ENCODE measurements around the gene CSF2. TPM values are rescaled to one million over a fixed set of nuclear protein-coding genes. Genes with fewer than 3 reads are reported as not detected.

The CSF2 gene
- total and polyA plus RNA-seq, 2 donors (not counting 1 experiment from before 2014, with no cell fraction given) = not detected

DNA sequence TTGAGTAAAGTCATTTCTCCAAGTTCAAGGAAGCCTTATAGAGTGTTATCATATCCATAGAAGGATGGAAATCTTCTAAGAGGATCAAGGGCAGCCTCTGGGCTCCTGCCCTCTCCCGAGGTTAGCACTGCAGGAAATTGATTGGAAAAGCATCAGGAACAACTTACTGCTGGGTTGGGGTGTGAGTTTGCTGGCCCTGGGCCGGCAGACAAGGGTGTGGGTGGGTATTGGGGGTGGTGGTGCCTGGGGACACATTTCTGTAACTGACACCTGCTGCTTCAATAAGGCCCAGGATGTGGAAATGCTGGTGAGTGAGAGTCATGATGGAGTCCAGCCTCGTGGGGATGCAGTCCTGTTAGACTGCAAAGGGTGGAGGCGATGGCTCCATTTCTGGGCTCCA is 5.5 kb downstream of the CSF2 start:
- POLR2A ChIA-PET = no interaction called here
- H3K36me3 ChIP-seq (replicated peaks in 1 of 2; ENCODE audit: control extremely low read depth in 1 of 2, control insufficient read depth in 1 of 2, extremely low read depth in 1 of 2, insufficient read depth in 2 of 2, low read length in 1 of 2) = no peaks in the 10 kb centered on the region
- no peaks in the 10 kb centered on the region for H3K27me3 ChIP-seq (replicated peaks in 1 of 4; ENCODE audit: control extremely low read depth in 1 of 4, control insufficient read depth in 3 of 4, insufficient read depth in 4 of 4, low read length in 3 of 4)
- no peak for DNase-seq
- H3K4me2 ChIP-seq (replicated peaks; ENCODE audit: low read depth, low read length, poor library complexity, severe bottlenecking) = no peak overlapping the region
- H4K20me1 ChIP-seq (ENCODE audit: control insufficient read depth, insufficient read depth, low read length, poor library complexity, severe bottlenecking) = no peaks in the 10 kb centered on the region
- Mint-ChIP-seq H3K27me3 (no peaks in the 10 kb centered on the region), H3K9me3 (ENCODE audit: insufficient read depth) (no peaks in the 10 kb centered on the region), H3K4me3 (no peak overlapping the region), H3K27ac (no peak overlapping the region), H3K4me1 (no peaks in the 10 kb centered on the region)
- CTCF ChIA-PET = no interaction called here
- intact Hi-C loops (cut with micrococcal nuclease) = no loop called here
- H3K9ac ChIP-seq (ENCODE audit: low read length) = no peak overlapping the region
- no peak for ATAC-seq (ENCODE audit: low read depth)
- H3K79me2 ChIP-seq (ENCODE audit: control insufficient read depth, insufficient read depth, low read length) = no peaks in the 10 kb centered on the region
- TF ChIP-seq, protein P1, sequence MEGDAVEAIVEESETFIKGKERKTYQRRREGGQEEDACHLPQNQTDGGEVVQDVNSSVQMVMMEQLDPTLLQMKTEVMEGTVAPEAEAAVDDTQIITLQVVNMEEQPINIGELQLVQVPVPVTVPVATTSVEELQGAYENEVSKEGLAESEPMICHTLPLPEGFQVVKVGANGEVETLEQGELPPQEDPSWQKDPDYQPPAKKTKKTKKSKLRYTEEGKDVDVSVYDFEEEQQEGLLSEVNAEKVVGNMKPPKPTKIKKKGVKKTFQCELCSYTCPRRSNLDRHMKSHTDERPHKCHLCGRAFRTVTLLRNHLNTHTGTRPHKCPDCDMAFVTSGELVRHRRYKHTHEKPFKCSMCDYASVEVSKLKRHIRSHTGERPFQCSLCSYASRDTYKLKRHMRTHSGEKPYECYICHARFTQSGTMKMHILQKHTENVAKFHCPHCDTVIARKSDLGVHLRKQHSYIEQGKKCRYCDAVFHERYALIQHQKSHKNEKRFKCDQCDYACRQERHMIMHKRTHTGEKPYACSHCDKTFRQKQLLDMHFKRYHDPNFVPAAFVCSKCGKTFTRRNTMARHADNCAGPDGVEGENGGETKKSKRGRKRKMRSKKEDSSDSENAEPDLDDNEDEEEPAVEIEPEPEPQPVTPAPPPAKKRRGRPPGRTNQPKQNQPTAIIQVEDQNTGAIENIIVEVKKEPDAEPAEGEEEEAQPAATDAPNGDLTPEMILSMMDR (IDR thresholded peaks at IDR 0.05) = no peak
- TF ChIP-seq EZH2 (IDR thresholded peaks at IDR 0.05; ENCODE audit: borderline replicate concordance, insufficient read depth, low read depth, low read length, poor library complexity, severe bottlenecking) = no peak
- 84% methylated on average over 4 of the region's 4 CpGs for WGBS (ENCODE audit: insufficient coverage)
- H3K4me1 ChIP-seq (ENCODE audit: control insufficient read depth in 2 of 2, insufficient read depth in 2 of 2, low read length in 2 of 2) = no peaks in the 10 kb centered on the region
- H2AFZ ChIP-seq (ENCODE audit: insufficient read depth, low read depth, low read length, poor library complexity, severe bottlenecking) = no peak overlapping the region
- H3K27ac ChIP-seq (ENCODE audit: low read length in 2 of 2) = no peak overlapping the region
- H3K9me3 ChIP-seq (ENCODE audit: control extremely low read depth in 1 of 3, control insufficient read depth in 2 of 3, insufficient read depth in 1 of 3, low read length in 2 of 3) = no peaks in the 10 kb centered on the region
- H3K4me3 ChIP-seq (ENCODE audit: control extremely low read depth in 1 of 5, extremely low read depth in 1 of 5, insufficient read depth in 1 of 5, low read depth in 2 of 5, low read length in 4 of 5) = no peak overlapping the region

DNA sequence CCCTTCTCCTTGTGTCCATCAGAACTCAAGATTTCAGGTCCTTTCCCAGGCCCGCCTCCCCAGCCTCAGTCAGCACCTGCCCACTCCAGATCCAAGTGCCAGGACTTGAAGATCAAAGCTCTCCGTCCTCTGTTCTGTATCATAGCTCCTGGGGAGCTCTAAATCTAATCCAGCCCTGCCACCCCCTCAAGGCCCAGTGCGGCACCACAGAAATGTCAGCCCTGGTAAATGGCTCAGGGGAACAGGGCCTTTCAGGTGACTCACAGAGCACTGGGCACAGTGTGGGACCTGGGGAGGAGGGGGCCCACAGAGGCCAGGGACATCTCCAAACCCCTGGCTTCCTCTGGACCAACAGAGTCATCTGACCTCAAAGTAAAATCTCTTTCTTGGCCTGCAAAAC is 6.0 kb downstream of the CSF2 start:
- DNase-seq (no peak), ATAC-seq (ENCODE audit: low read depth) (no peak)
- Histone ChIP-seq H4K20me1 (ENCODE audit: control insufficient read depth, insufficient read depth, low read length, poor library complexity, severe bottlenecking) (no peaks in the 10 kb centered on the region), H3K9me3 (ENCODE audit: control extremely low read depth in 1 of 3, control insufficient read depth in 2 of 3, insufficient read depth in 1 of 3, low read length in 2 of 3) (no peaks in the 10 kb centered on the region), H2AFZ (ENCODE audit: insufficient read depth, low read depth, low read length, poor library complexity, severe bottlenecking) (no peak overlapping the region), H3K27me3 (replicated peaks in 1 of 4; ENCODE audit: control extremely low read depth in 1 of 4, control insufficient read depth in 3 of 4, insufficient read depth in 4 of 4, low read length in 3 of 4) (no peaks in the 10 kb centered on the region), H3K4me3 (ENCODE audit: control extremely low read depth in 1 of 5, extremely low read depth in 1 of 5, insufficient read depth in 1 of 5, low read depth in 2 of 5, low read length in 4 of 5) (no peak overlapping the region), H3K79me2 (ENCODE audit: control insufficient read depth, insufficient read depth, low read length) (no peaks in the 10 kb centered on the region), H3K36me3 (replicated peaks in 1 of 2; ENCODE audit: control extremely low read depth in 1 of 2, control insufficient read depth in 1 of 2, extremely low read depth in 1 of 2, insufficient read depth in 2 of 2, low read length in 1 of 2) (no peaks in the 10 kb centered on the region), H3K4me2 (replicated peaks; ENCODE audit: low read depth, low read length, poor library complexity, severe bottlenecking) (no peak overlapping the region), H3K27ac (ENCODE audit: low read length in 2 of 2) (no peak overlapping the region), H3K4me1 (ENCODE audit: control insufficient read depth in 2 of 2, insufficient read depth in 2 of 2, low read length in 2 of 2) (no peaks in the 10 kb centered on the region), H3K9ac (ENCODE audit: low read length) (no peak overlapping the region)
- intact Hi-C loops (cut with micrococcal nuclease) = no loop called here
- CTCF ChIA-PET = interaction anchor here (1.7 kb wide), 1 partner anchor 16 kb away, joined by 6 read pairs; no protein-coding TSS in a partner anchor
- Mint-ChIP-seq H3K9me3 (ENCODE audit: insufficient read depth) (no peaks in the 10 kb centered on the region), H3K4me3 (no peak overlapping the region), H3K27ac (no peak overlapping the region), H3K4me1 (no peaks in the 10 kb centered on the region), H3K27me3 (no peaks in the 10 kb centered on the region)
- TF ChIP-seq, protein P1 (IDR thresholded peaks at IDR 0.05) = no peak
- no peak for TF ChIP-seq EZH2 (IDR thresholded peaks at IDR 0.05; ENCODE audit: borderline replicate concordance, insufficient read depth, low read depth, low read length, poor library complexity, severe bottlenecking)
- POLR2A ChIA-PET = no interaction called here
- WGBS (ENCODE audit: insufficient coverage) = 85% methylated on average over 3 of the region's 3 CpGs

All from B cell (primary cell).